ENCODE data around the gene GRHPR. TPM values are rescaled to one million over a fixed set of nuclear protein-coding genes. Genes with fewer than 3 reads are reported as not detected.

The GRHPR gene
- total and polyA plus RNA-seq, 2 of the 8 experiments (the other 6 are each of a cell fraction or from before 2014, with no cell fraction given): 97.0 to 201 TPM

- no peak for TF ChIP-seq FOSL1 (IDR thresholded peaks at IDR 0.05; ENCODE audit: insufficient read depth, low read depth, low read length)
- no peak for TF ChIP-seq BACH1 (IDR thresholded peaks at IDR 0.05; ENCODE audit: low read length)
Observed at GRCh38 chr9:37383876-37384746, 38.4 kb upstream of the GRHPR start (continued).

All from H1 (cell line).